Left ventricle myocardium inferior (tissue), 1 donor: ENCODE data around the gene SCN4A. TPM values are rescaled to one million over a fixed set of nuclear protein-coding genes. Genes with fewer than 3 reads are reported as not detected.
"Not testable (repeated sequence)": the region's sequence is repeated elsewhere in the genome, so short reads cannot be mapped to it uniquely, and the experiment has no call there.

Source experiments
- DNase-seq: peaks from one replicate; pipeline ENCODE4 v3.0.0-alpha.2; 2020
- H3K27ac ChIP-seq: fragments of 200-600 bp; replicated peaks from 2 replicates; pipeline ENCODE4 v1.8.0; 2021
- H3K27me3 ChIP-seq: fragments of 200-600 bp; 2 replicates; pipeline ENCODE4 v1.8.0; 2021; ENCODE audit warnings: low read depth
- H3K36me3 ChIP-seq: fragments of 200-600 bp; 2 replicates; pipeline ENCODE4 v1.8.0; 2021
- H3K4me1 ChIP-seq: fragments of 200-600 bp; 2 replicates; pipeline ENCODE4 v1.8.0; 2021
- H3K4me3 ChIP-seq: fragments of 200-600 bp; 2 replicates; pipeline ENCODE4 v1.8.0; 2021; ENCODE audit warnings: mild to moderate bottlenecking, moderate library complexity
- H3K9me3 ChIP-seq: fragments of 200-600 bp; replicated peaks from 2 replicates; pipeline ENCODE4 v1.8.0; 2021
- CTCF ChIP-seq: fragments of 200-600 bp; IDR thresholded peaks from 2 replicates; pipeline ENCODE4 v1.8.0; 2021; ENCODE audit warnings: antibody characterized with exemption, mild to moderate bottlenecking, borderline replicate concordance
- intact Hi-C: fragments of 100-400 bp; cut with micrococcal nuclease; formaldehyde crosslinking; loops from one replicate; pipeline ENCODE4 v1.11.0; 2022
- total RNA-seq: library from RNA; stranded (reverse); fragmentation: NEBNext Ultra II Directional; extraction: Animal tissue kit (Norgen Biotek cat#: 25700); gene quantifications from one replicate; pipeline ENCODE4 v1.2.1, GENCODE V29; 2021
- donor health status: DM: no; HTN: yes; CAD: no; lungs with severe emphysema.

SCN4A gene
- total RNA-seq, 1 donor from 2014 or later = 1.2 TPM

GRCh38 chr17:63896524-63897354, 76.0 kb downstream of the SCN4A start, which contains the start of gene CSH1:
CSH1 (minus strand) TSS chr17:63896574; CDS start chr17:63896511, 63 bp downstream.
- intact Hi-C loops, H3K4me3 ChIP-seq, H3K27me3 ChIP-seq, H3K4me1 ChIP-seq, H3K27ac ChIP-seq, H3K9me3 ChIP-seq, H3K36me3 ChIP-seq, DNase-seq: not testable (repeated sequence)

- H3K27ac ChIP-seq, intact Hi-C loops, H3K36me3 ChIP-seq, H3K4me3 ChIP-seq, DNase-seq, H3K4me1 ChIP-seq, H3K9me3 ChIP-seq, H3K27me3 ChIP-seq: not testable (repeated sequence)
Observed at GRCh38 chr17:63894821-63895220, 77.9 kb downstream of the SCN4A start.

GRCh38 chr17:63894021-63894420, 78.7 kb downstream of the SCN4A start:
- H3K9me3 ChIP-seq, H3K4me1 ChIP-seq, DNase-seq, intact Hi-C loops, H3K36me3 ChIP-seq, H3K27ac ChIP-seq, H3K4me3 ChIP-seq, H3K27me3 ChIP-seq: not testable (repeated sequence)

GRCh38 chr17:63892316-63893037, 80.2 kb downstream of the SCN4A start:
- H3K36me3 ChIP-seq, H3K4me3 ChIP-seq, intact Hi-C loops, H3K9me3 ChIP-seq, H3K27me3 ChIP-seq, H3K27ac ChIP-seq, DNase-seq, H3K4me1 ChIP-seq: not testable (repeated sequence)

- H3K36me3 ChIP-seq, H3K4me1 ChIP-seq, DNase-seq, H3K4me3 ChIP-seq, H3K9me3 ChIP-seq, H3K27me3 ChIP-seq, H3K27ac ChIP-seq, intact Hi-C loops: not testable (repeated sequence)
- peak; percentile 48 for TF ChIP-seq CTCF
Observed at GRCh38 chr17:63889026-63889848, 83.5 kb downstream of the SCN4A start.

Other genes with a start within 250 kb of the SCN4A start
- gene STRADA, start 231.1 kb downstream of the SCN4A start, total RNA-seq = 14.6 TPM
- 79.6 TPM for gene CCDC47, start 199.3 kb downstream of the SCN4A start, total RNA-seq
- gene DDX42, start 198.7 kb downstream of the SCN4A start, total RNA-seq = 51.7 TPM
- 115 TPM for gene PSMC5, start 145.5 kb downstream of the SCN4A start, total RNA-seq
- gene FTSJ3, start 145.3 kb downstream of the SCN4A start, total RNA-seq = 36.7 TPM
- gene SMARCD2, start 130.2 kb downstream of the SCN4A start, total RNA-seq = 21.0 TPM
- gene CSH2, start 99.2 kb downstream of the SCN4A start, total RNA-seq = not detected
- not detected for gene GH2, start 91.0 kb downstream of the SCN4A start, total RNA-seq
- gene CSH1, start 76.3 kb downstream of the SCN4A start, total RNA-seq = not detected
- gene CSHL1, start 61.7 kb downstream of the SCN4A start, total RNA-seq = not detected
- gene GH1, start 54.1 kb downstream of the SCN4A start, total RNA-seq = not detected
- gene CD79B, start 40.6 kb downstream of the SCN4A start, total RNA-seq = 4.6 TPM
- not detected for gene PRR29, start 25.4 kb upstream of the SCN4A start, total RNA-seq
- 28.2 TPM for gene ICAM2, start 47.7 kb upstream of the SCN4A start, total RNA-seq
- gene ERN1, start 157.2 kb upstream of the SCN4A start, total RNA-seq = 9.3 TPM